GM23248 (cell line): ENCODE measurements around the gene CBFA2T3. TPM values are rescaled to one million over a fixed set of nuclear protein-coding genes. Genes with fewer than 3 reads are reported as not detected.
A peak's percentile ranks its signal among the peaks of the same experiment; 100 is the strongest.

Experiments
- DNase-seq: peaks from one replicate; pipeline ENCODE4 v3.0.0-alpha.2; 2015
- H2AFZ ChIP-seq: fragments of 200-600 bp; sonication (generic); 2 replicates; pipeline ENCODE4 v1.6.1; 2016; ENCODE audit warnings: antibody characterized with exemption
- H3F3A ChIP-seq: fragments of 200-600 bp; sonication (generic); 2 replicates; pipeline ENCODE4 v1.6.1; 2016; ENCODE audit warnings: mild to moderate bottlenecking, antibody characterized with exemption, mixed run types; ENCODE audit not compliant: insufficient read depth
- H3K27ac ChIP-seq: fragments of 200-600 bp; sonication (generic); 2 replicates; pipeline ENCODE4 v1.5.1; 2016; ENCODE audit warnings: mild to moderate bottlenecking
- H3K27me3 ChIP-seq: fragments of 200-600 bp; sonication (generic); replicated peaks from 2 replicates; pipeline ENCODE4 v1.6.1; 2016; ENCODE audit warnings: mild to moderate bottlenecking; ENCODE audit not compliant: insufficient read depth
- H3K36me3 ChIP-seq: fragments of 200-600 bp; sonication (generic); 2 replicates; pipeline ENCODE4 v1.6.1; 2016; ENCODE audit warnings: low read depth, mild to moderate bottlenecking
- H3K4me1 ChIP-seq: fragments of 200-600 bp; sonication (generic); 2 replicates; pipeline ENCODE4 v1.6.1; 2016; ENCODE audit warnings: mild to moderate bottlenecking; ENCODE audit not compliant: insufficient read depth
- H3K4me2 ChIP-seq: fragments of 200-600 bp; sonication (generic); one replicate; pipeline ENCODE4 v1.6.1; 2016; ENCODE audit warnings: mild to moderate bottlenecking; ENCODE audit not compliant: unreplicated experiment
- H3K4me3 ChIP-seq: fragments of 200-600 bp; sonication (generic); 2 replicates; pipeline ENCODE4 v1.5.1; 2016; ENCODE audit warnings: mild to moderate bottlenecking
- H3K79me2 ChIP-seq: fragments of 200-600 bp; sonication (generic); 2 replicates; pipeline ENCODE4 v1.6.1; 2016; ENCODE audit warnings: mild to moderate bottlenecking; ENCODE audit not compliant: insufficient read depth
- H3K9ac ChIP-seq: fragments of 200-600 bp; sonication (generic); 2 replicates; pipeline ENCODE4 v1.6.1; 2016; ENCODE audit warnings: mild to moderate bottlenecking
- H3K9me2 ChIP-seq: fragments of 200-600 bp; sonication (generic); 2 replicates; pipeline ENCODE4 v1.6.1; 2016; ENCODE audit warnings: mixed run types, mild to moderate bottlenecking, moderate library complexity; ENCODE audit not compliant: insufficient read depth
- H3K9me3 ChIP-seq: fragments of 200-600 bp; sonication (generic); one replicate; pipeline ENCODE4 v1.6.1; 2017; ENCODE audit warnings: low read depth
- H4K20me1 ChIP-seq: fragments of 200-600 bp; sonication (generic); 2 replicates; pipeline ENCODE4 v1.6.0; 2016; ENCODE audit not compliant: insufficient read depth
- EZH2 ChIP-seq: fragments of 200-600 bp; sonication (generic); IDR thresholded peaks from 2 replicates; pipeline ENCODE4 v1.6.1; 2018; ENCODE audit warnings: antibody characterized with exemption, mild to moderate bottlenecking; ENCODE audit not compliant: insufficient read depth, poor library complexity, severe bottlenecking
- EZH2phosphoT487 ChIP-seq: fragments of 200-600 bp; sonication (generic); IDR thresholded peaks from 2 replicates; pipeline ENCODE4 v1.6.1; 2018; ENCODE audit warnings: antibody characterized with exemption, moderate library complexity, mild to moderate bottlenecking, low read depth; ENCODE audit not compliant: insufficient read depth
- WGBS, 2 experiments: methylation state at CpG; one replicate each; pipeline ENCODE4 v1.1.6; 2015 to 2017; ENCODE audit warnings: low lambda C conversion rate in 2 of 2, low coverage in 1 of 2; ENCODE audit errors: missing lambda C conversion rate in 2 of 2; 5-methylcytosine and 5-hydroxymethylcytosine counted together
- in situ Hi-C: fragments of 300-500 bp; cut with MboI; formaldehyde crosslinking; loops from 2 replicates; pipeline ENCODE4 v1.15.0; 2020
- polyA plus RNA-seq: library from polyadenylated mRNA; unstranded; fragments of >200 nt; fragmentation: Nextera tagmentation; extraction: Ambion mirVana; gene quantifications from 2 replicates; pipeline ENCODE4 v1.2.1, GENCODE V29; 2016
- total RNA-seq: library from RNA; depleted of rRNA; stranded (reverse); fragments of >200 nt; shearing (Covaris generic); gene quantifications from 2 replicates; pipeline ENCODE4 v1.2.3, GENCODE V29; 2014

Gene CBFA2T3
- total and polyA plus RNA-seq, 2 experiments from 2014 or later: not detected

DNA sequence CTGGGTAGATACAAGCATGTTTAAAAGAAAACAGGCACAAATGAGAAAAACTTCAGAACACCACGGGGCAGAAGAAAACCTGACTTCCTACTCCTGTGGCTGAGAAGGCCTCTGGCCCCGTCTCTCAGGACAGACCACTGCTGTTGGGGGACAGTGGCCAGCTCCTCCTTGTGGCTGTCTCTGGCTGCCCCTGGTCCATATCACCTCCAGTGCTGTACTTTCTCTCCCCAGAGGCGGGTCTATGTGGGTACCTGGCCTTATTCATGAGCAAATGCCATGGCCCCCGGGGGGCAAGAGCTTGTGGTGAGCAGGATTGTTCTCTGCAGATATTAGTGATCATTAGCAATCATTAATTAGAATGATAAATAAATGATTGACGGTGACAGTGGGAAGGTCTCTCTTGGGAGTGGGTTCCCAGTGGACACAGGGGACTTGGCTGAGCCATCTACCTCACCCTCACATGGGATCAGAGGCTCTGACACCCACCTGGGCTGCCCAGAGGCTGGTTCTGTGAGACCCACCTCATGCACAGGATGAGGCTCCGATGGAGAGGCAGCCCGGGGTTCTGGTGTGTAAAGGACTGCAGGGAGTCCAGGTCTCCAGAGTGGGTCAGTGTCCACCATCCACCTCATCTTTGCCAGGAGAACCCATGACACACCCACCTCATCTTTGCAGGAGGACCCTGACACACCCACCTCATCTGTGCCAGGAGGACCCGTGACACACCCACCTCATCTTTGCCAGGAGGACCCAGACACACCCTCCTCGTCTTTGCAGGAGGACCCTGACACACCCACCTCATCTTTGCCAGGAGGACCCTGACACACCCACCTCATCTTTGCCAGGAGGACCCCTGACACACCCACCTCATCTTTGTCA is 30.6 kb upstream of the CBFA2T3 start:
- WGBS, 2 experiments: 31 to 37% methylated on average over 8 to 9 of the region's 9 CpGs
- Histone ChIP-seq H3F3A (no peaks in the 10 kb centered on the region), H3K4me1 (no peaks in the 10 kb centered on the region), H4K20me1 (no peaks in the 10 kb centered on the region), H3K4me2 (no peak overlapping the region), H3K4me3 (no peak overlapping the region), H3K9me2 (no peaks in the 10 kb centered on the region), H3K79me2 (no peaks in the 10 kb centered on the region), H3K27me3 (peaks cover 16% of the 10 kb centered on the region), H2AFZ (no peak overlapping the region), H3K9ac (no peak overlapping the region), H3K27ac (no peak overlapping the region), H3K36me3 (no peaks in the 10 kb centered on the region), H3K9me3 (no peaks in the 10 kb centered on the region)
- no peak for DNase-seq
- in situ Hi-C loops: no loop called here
- TF ChIP-seq EZH2phosphoT487: no peak
- TF ChIP-seq EZH2: no peak

DNA sequence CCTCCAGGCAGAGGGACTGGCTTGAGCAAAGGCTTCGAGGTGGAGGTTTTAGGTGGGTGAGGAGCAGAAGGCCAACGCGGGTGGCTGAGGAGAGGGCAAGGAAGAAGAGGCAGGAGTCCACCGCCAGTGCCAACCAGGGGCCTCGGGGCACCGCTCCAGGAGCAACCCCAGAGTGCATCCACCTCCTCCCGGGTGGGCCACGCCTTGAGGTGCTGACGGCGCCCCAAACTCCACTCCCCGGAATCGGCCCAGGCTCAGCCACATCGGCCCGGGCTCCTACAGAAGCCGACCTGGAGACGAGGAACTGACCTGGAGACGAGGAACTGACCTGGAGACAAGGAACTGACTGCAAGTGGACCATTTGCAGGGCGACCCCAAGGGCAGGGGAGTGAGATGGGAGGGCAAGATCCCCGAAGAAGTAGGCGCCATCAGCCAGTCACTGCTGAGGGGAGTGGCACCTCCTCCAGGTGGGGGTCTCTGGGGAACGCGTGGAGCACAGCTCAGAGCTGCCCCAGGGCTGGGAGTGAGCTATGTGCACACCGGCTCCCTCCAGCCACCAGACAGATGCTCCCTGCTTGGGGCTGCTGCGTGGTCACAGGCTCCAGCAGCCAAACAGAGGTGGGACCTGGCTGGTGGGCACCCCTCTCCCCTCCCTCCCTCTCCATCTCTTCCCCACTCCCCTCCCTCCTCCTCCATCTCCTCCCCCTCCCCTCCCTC is 29.2 kb upstream of the CBFA2T3 start:
- no peak overlapping the region for H3K4me3 ChIP-seq
- H3K79me2 ChIP-seq: no peaks in the 10 kb centered on the region
- no peak for TF ChIP-seq EZH2phosphoT487
- no peak for TF ChIP-seq EZH2
- no peaks in the 10 kb centered on the region for H4K20me1 ChIP-seq
- H3K4me2 ChIP-seq: no peak overlapping the region
- in situ Hi-C loops: no loop called here
- no peak for DNase-seq
- 64 to 69% methylated on average over 17 to 22 of the region's 24 CpGs for WGBS, 2 experiments
- no peaks in the 10 kb centered on the region for H3K4me1 ChIP-seq
- no peaks in the 10 kb centered on the region for H3K9me3 ChIP-seq
- H3K9me2 ChIP-seq: no peaks in the 10 kb centered on the region
- no peak overlapping the region for H3K9ac ChIP-seq
- no peak overlapping the region for H3K27ac ChIP-seq
- H3F3A ChIP-seq: no peaks in the 10 kb centered on the region
- no peak overlapping the region for H2AFZ ChIP-seq
- no peaks in the 10 kb centered on the region for H3K36me3 ChIP-seq
- H3K27me3 ChIP-seq: peaks cover 16% of the 10 kb centered on the region

DNA sequence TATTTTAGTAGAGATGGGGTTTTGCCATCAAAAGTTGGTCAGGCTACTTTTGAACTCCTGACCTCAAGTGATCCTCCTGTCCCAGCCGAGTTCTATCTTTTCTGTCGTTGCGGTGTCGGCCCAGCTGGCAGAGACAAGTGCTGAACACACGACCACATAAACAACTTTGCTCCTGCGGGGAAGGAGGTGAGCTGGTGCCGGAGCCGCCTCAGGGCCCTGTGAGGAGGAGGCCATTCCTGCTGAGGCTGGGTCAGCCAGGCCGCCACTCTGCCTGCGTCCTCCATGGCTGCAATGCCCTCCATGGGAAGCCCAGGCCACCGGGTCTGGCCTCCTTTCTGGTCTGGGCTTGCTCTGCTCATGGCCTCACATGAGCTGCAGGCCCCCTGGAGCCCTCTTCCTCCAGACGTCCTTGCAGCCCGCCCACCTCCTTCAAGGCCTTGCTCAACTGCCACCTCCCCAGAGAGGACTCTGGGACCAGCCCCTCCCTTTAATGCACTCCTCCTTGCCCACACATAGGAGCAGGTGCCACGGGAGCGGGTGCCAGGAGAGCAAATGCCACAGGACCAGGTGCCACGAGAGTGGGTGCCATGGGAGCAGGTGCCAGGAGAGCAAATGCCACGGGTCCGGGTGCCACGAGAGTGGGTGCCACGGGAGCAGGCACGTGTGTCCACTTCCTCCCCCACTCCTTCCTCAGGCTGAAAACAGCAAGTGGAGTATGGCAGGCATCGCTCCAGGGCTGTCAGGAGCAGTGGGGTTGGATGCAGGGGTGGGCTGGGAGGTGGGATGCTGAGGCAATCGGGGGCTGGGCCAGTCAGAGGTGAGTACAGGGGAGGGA is 28.4 kb upstream of the CBFA2T3 start:
- Histone ChIP-seq H3K27ac (no peak overlapping the region), H3K4me1 (no peaks in the 10 kb centered on the region), H2AFZ (no peak overlapping the region), H3K79me2 (no peaks in the 10 kb centered on the region), H3K36me3 (no peaks in the 10 kb centered on the region), H3K9ac (no peak overlapping the region), H3K4me3 (no peak overlapping the region), H4K20me1 (no peaks in the 10 kb centered on the region), H3K9me2 (no peaks in the 10 kb centered on the region), H3F3A (no peaks in the 10 kb centered on the region), H3K4me2 (no peak overlapping the region), H3K9me3 (no peaks in the 10 kb centered on the region), H3K27me3 (peaks cover 16% of the 10 kb centered on the region)
- DNase-seq: no peak
- TF ChIP-seq EZH2phosphoT487 (no peak), EZH2 (no peak)
- in situ Hi-C loops: no loop called here
- 76% methylated on average over 21 to 23 of the region's 23 CpGs for WGBS, 2 experiments

DNA sequence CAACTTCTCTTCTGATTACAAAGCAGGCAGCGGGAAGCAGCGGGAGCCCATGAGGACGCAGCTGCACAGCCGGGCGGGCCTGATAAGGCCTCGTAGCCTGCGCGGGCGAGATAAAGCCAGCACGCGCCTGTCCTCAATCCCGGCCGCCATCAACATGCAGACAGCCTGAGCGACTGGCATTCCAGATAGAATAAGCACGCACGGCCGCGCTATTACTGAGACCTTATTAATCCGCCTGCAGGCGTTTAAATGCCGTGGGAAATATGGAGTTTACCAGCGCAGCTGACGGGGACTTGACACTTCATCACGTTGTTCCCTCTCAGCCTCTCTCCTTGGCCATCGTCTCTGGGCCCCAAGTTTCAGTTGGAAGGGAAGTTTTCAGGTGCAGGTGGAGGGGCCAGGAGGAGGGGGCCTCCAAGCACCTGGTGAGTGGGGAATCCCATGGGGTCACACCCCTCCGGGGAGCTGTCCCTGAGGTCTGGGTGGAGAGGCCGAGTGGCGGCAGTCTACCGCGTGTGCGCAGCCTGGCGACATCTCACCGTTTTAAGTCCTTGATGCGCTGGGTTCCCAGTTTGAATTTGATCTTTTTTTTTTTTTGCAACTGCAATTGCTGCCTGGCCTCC is 27.3 kb upstream of the CBFA2T3 start:
- no peaks in the 10 kb centered on the region for H4K20me1 ChIP-seq
- H3K9me2 ChIP-seq: no peaks in the 10 kb centered on the region
- no peak overlapping the region for H3K27ac ChIP-seq
- H3K9ac ChIP-seq: no peak overlapping the region
- H3K9me3 ChIP-seq: no peaks in the 10 kb centered on the region
- in situ Hi-C loops: no loop called here
- H3K79me2 ChIP-seq: no peaks in the 10 kb centered on the region
- H3K4me1 ChIP-seq: no peaks in the 10 kb centered on the region
- TF ChIP-seq EZH2: no peak
- no peak for TF ChIP-seq EZH2phosphoT487
- H3F3A ChIP-seq: no peaks in the 10 kb centered on the region
- no peak overlapping the region for H3K4me2 ChIP-seq
- H2AFZ ChIP-seq: no peak overlapping the region
- no peaks in the 10 kb centered on the region for H3K36me3 ChIP-seq
- peak; percentile 18 for DNase-seq
- 34% methylated on average over 34 of the region's 34 CpGs for WGBS, 2 experiments
- no peak overlapping the region for H3K4me3 ChIP-seq
- H3K27me3 ChIP-seq: peaks cover 16% of the 10 kb centered on the region
